Activated CD4-positive, alpha-beta T cell treated with anti-CD3 and anti-CD28 coated beads, Interleukin-2, amount 50 U/mL, for 16 hours (primary cell): Measurements from ENCODE around the gene CNTN5.

Source experiments
- DNase-seq: peaks from one replicate; pipeline ENCODE4 v3.0.0-alpha.2; 2020

CNTN5 gene

DNA sequence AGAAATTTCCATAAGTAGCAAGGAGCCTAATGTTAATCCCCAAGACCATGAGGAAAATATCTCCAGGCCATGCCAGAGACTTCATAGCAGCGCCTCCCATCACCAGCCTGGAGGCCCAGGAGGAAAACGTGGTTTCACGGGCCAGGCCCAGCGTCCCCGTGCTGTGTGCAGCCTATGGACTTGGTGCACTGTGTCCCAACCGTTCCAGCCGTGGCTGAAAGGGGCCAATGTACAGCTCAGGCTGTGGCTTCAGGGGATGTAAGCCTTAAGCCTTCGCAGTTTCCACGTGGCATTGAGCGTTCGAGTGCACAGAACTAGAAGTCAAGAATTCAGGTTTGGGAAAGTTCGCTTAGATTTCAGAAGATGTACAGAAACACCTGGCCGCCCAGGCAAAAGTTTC is 510.7 kb downstream of the CNTN5 start:
- no peak for DNase-seq

GRCh38 chr11:99534812-99535211 is 514.1 kb downstream of the CNTN5 start:
- no peak for DNase-seq

DNA sequence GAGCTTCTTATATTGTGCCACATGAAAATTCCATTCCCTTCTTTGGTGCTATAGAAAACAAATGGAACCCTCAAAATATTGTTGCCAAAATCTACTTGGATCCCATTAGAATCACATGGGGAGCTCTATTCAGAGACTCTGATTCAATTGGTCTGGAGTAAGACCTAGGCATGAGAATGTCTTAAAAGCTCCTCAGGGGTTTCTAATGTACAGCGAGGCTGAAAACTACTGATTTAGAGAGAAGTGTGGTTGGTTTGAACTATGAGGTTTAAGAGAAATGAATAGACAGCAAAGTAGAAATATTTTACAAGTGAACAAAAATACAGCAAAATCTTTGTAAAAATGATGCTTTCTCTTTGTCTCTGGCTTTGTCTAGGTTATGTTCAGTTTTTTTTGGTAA is 514.7 kb downstream of the CNTN5 start:
- DNase-seq = no peak

DNA sequence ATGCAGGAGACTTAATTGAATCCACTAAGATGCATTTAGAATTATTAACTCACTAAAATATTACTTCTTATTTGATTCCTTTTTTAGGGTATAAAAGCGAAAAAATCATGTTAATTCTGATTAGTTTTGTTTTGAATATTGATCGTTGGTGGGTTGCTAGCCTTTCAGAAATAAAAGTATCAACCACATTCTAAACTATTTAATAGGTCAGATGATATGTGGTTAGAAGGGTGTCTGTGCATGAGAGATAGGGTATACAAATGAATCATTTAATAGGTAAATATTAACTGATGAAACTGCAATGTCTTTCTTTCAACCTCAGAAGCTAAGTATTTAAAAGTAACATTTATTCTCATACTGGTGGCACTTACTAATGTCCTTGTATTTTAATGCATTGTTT is 515.1 kb downstream of the CNTN5 start:
- no peak for DNase-seq

DNA sequence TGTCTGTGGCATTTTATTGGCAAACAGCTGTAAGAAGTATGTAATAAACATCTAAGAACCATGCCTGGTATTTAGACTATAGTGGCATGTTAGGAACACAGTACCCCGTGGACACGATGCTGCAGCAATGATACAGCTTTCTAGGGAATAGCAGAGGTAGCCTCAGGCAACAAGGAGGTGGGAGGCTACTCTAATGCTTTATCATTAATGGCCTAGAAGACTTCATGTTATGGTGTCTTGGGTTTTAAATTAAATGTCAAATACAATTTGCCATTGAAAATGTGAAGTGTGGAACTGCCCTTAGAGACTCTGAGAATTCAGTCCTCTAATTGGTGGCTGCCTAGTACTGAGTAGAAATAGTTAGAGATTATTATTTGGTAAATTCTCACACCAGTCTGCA is 516.9 kb downstream of the CNTN5 start:
- DNase-seq = no peak

- no peak for DNase-seq
Observed at GRCh38 chr11:99545616-99546015, 524.9 kb downstream of the CNTN5 start.

GRCh38 chr11:99548264-99548663 is 527.5 kb downstream of the CNTN5 start:
- no peak for DNase-seq

GRCh38 chr11:99554232-99554903 is 533.6 kb downstream of the CNTN5 start:
- no peak for DNase-seq

DNA sequence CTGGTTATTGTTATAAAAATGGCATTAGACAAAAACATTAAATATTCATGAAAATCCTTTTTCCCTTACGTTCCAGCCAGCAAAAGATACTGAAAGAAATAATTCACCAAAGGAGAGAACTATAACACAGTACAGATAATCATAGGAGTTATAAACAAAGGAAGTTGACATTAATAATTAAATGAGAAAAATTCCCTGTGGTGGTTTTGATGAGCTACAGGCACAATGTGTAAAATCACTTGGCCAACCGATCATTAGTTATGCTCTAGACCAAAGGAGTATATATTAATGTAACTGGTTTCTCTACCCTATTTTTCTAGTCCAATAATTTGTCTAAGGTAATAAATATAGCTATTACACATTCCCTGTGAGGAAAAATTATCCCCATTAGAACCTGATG is 534.7 kb downstream of the CNTN5 start:
- DNase-seq = no peak

- DNase-seq = no peak
Observed at GRCh38 chr11:99565333-99565732, 544.6 kb downstream of the CNTN5 start.

DNA sequence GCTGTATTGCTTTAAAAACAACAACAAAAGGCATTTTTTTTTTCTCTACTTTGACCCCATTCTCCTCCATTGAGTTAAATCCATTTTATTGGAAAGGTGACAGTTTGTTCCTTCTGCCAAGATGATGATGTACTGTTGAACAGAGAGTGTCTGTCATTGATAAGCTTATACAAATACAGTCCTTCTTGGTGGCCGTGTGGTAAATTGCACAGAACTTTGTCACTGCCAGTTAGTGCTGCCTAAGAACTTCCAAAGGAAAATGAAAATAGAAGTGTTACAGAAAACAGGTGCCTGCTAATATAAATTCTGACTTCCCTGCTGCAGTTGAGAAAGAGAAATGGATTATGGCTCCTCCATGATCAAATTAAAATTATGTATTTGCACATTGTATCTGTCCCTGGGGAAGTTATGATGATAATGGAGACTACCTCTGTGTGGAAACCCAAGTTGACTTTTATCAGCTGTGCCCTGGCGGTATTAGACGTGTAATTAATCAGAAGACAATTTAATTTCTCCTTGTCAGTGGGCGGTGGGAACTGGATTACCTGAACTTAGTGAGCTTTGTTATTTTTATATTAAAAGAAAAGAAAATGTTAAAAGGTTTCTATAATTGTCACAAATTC is 546.7 kb downstream of the CNTN5 start:
- DNase-seq = no peak

DNA sequence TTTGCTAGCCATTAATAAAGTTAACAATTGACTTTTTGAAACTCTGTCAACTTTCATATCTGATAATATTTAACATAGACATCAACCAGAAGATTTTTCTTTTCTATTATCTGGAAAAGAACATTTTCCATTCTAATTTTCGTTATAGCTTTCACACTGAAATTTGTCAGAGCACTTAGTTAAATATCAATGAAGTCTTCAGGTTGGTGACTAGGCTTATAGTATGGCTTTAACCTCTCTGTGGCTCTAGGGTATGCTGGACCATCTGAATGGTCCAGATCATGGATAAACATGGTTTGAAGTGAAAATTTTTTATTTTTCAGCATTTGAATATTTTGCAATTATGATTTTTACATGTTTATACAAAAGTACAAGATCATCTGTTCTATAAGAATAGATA is 548.1 kb downstream of the CNTN5 start:
- DNase-seq = no peak

- DNase-seq = no peak
Observed at GRCh38 chr11:99571094-99571493, 550.3 kb downstream of the CNTN5 start.

GRCh38 chr11:99584830-99585229 is 564.1 kb downstream of the CNTN5 start:
- DNase-seq = no peak

DNA sequence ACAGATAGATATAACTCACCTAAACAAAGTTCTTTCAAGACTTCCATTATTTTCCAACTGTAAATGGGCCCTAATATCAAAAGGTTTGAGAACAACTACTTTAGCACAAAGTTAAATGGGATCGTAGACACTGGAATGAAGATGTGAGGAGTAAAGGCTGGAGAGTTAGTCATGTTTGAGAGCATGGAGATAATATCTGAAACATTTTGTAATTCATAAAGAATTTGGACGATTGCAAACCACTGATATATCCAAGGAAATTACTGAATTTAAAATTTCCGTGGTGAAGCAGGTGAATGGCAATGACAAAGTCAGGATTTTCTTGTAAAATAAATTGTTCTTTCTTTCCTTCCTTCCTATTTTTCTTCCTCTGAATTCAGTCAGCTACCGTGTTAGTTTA is 564.9 kb downstream of the CNTN5 start:
- no peak for DNase-seq

GRCh38 chr11:99589771-99590170 is 569.0 kb downstream of the CNTN5 start:
- DNase-seq = no peak

DNA sequence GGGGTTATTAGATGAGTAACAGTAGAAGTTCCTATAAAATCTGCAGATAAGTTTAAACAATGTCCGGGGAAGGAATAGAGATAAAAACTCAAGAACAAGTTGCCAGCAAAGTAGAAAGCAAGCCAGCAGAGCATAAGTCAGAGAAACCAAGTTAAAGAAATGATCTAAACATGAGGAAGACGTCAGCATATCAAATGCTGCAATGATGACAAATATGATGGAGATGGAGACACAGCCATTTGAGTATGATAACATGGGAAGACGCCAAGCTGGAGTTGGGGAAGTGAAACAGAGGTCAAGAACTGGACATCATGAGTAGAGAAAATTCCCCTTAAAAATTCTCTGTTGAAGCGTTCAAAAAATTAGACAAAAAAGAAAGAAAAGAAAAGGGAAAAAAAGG is 571.5 kb downstream of the CNTN5 start:
- no peak for DNase-seq

DNA sequence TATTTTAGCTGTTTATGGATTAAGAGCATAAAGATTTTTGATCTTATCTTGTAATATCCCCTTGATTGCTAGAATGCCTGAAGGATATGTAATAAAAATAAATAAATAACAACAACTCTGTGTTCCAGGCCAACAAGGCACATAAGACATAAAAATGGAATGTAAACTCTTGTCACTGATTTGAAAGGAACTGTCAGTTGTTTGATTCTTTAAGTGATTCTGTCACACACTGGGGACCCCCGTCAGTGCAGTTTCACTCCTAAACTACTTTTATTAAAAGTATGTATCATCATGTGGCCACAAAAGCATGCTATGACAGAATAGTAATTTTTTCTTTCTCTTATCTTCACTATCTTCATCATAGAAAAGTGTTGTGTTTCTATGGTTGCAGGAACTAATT is 572.4 kb downstream of the CNTN5 start:
- DNase-seq = no peak

- DNase-seq = no peak
Observed at GRCh38 chr11:99601179-99601578, 580.4 kb downstream of the CNTN5 start.

GRCh38 chr11:99614352-99614751 is 593.6 kb downstream of the CNTN5 start:
- DNase-seq = no peak

- no peak for DNase-seq
Observed at GRCh38 chr11:99630629-99631028, 609.9 kb downstream of the CNTN5 start.

GRCh38 chr11:99631618-99632017 is 610.9 kb downstream of the CNTN5 start:
- no peak for DNase-seq

- no peak for DNase-seq
Observed at GRCh38 chr11:99632969-99633368, 612.2 kb downstream of the CNTN5 start.

DNA sequence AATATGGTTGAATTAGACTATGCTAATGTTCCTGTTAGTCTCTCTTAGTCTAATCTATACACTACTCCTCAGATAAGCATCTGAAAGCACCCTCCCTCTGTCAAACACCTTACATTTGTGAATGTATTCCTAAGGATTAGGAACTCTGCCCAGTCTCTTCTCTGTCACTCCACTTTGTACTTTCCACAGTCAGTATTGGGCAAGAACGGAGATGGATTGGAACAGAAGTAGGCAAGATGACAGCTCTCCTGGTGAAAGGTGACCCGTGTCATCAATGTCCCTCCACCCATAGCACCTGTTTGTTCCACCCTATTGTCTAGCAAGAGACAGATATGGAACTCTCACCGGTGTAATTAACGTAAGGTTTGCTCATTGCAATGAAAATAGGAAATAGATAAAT is 613.8 kb downstream of the CNTN5 start:
- DNase-seq = no peak

GRCh38 chr11:99638073-99638553 is 617.4 kb downstream of the CNTN5 start:
- DNase-seq = no peak
